Glutamatergic neuron (in vitro differentiated cells): Measurements from ENCODE around the gene FAAP20. TPM values are rescaled to one million over a fixed set of nuclear protein-coding genes. Genes with fewer than 3 reads are reported as not detected.

Experiments used
- DNase-seq: peaks from one replicate; pipeline ENCODE4 v3.0.0; 2022
- H3K27ac Mint-ChIP-seq: one replicate; pipeline ENCODE4 v1.8.0; 2020; ENCODE audit warnings: mild to moderate bottlenecking, mixed read lengths, inconsistent platforms; ENCODE audit not compliant: unreplicated experiment
- H3K27me3 Mint-ChIP-seq: one replicate; pipeline ENCODE4 v1.8.0; 2020; ENCODE audit warnings: mild to moderate bottlenecking, moderate library complexity, mixed read lengths, inconsistent platforms; ENCODE audit not compliant: unreplicated experiment
- H3K36me3 Mint-ChIP-seq: one replicate; pipeline ENCODE4 v1.8.0; 2020; ENCODE audit warnings: mild to moderate bottlenecking, mixed read lengths, inconsistent platforms; ENCODE audit not compliant: unreplicated experiment
- H3K4me1 Mint-ChIP-seq: one replicate; pipeline ENCODE4 v1.8.0; 2020; ENCODE audit warnings: mild to moderate bottlenecking, low read depth, mixed read lengths, inconsistent platforms; ENCODE audit not compliant: unreplicated experiment
- H3K4me3 Mint-ChIP-seq: one replicate; pipeline ENCODE4 v1.8.0; 2020; ENCODE audit warnings: mild to moderate bottlenecking, mixed read lengths, inconsistent platforms; ENCODE audit not compliant: unreplicated experiment
- H3K9me3 Mint-ChIP-seq: one replicate; pipeline ENCODE4 v1.8.0; 2020; ENCODE audit warnings: mild to moderate bottlenecking, moderate library complexity, mixed read lengths, inconsistent platforms; ENCODE audit not compliant: unreplicated experiment
- total RNA-seq: library from RNA; stranded (reverse); fragmentation: NEBNext Ultra II Directional; extraction: Animal tissue kit (Norgen Biotek cat#: 25700); gene quantifications from one replicate; pipeline ENCODE4 v1.2.1, GENCODE V29; 2021; ENCODE audit not compliant: unreplicated experiment
- TF ChIP-seq, protein P1 (sequence below): fragments of 200-600 bp; sonication (generic); IDR thresholded peaks from one replicate; pipeline ENCODE4 v1.5.0; 2021; ENCODE audit not compliant: partially characterized antibody, unreplicated experiment

FAAP20 gene
- total RNA-seq, 1 donor from 2014 or later, result 111 TPM

DNA sequence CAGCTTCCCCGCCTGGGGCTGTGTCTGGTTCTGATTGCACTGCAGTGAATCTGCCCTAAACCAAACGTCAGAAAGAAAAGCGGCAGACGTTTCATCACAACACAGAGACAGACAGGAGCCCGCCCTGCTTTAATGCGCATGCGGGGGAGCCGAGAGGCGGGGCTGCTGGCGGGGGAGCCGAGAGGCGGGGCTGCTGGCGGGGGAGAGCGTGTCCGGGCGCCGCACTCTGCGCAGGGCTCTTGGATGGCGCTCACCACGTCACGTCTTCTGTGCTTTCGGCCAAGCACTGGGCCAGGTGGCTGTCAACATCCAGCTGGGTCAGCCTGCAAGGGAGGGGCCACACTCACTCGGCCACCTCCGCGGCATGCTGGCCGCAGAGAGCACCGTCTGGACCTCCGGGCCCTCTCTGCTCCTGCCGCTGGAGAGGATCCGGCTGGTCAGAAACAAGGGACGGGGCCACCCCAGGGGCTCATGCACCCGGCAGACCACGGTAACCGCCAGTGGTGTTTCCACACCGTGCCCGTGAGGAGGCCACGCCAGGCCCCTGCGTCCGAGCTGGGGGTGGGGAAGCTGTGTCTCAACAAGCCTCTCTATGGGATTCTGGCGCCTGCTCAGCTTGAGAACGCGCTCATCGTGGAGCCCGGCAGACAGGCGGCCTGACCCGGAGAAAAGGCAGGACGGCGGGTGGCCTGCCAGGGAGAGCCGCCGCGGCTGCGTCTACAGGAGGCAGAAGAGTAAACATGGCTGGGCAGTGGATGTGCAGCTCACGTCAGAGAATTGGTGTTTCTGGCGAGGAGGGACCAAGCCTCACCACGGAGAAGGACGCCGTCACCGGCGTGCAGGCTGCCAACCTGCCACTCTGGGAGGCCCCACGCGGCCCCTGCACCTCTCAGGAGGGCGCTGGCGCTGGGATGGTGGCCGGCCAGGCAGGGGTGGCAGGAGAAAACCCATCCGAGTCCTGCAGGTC lies 4.8 kb downstream of the FAAP20 start:
- TF ChIP-seq, protein P1, sequence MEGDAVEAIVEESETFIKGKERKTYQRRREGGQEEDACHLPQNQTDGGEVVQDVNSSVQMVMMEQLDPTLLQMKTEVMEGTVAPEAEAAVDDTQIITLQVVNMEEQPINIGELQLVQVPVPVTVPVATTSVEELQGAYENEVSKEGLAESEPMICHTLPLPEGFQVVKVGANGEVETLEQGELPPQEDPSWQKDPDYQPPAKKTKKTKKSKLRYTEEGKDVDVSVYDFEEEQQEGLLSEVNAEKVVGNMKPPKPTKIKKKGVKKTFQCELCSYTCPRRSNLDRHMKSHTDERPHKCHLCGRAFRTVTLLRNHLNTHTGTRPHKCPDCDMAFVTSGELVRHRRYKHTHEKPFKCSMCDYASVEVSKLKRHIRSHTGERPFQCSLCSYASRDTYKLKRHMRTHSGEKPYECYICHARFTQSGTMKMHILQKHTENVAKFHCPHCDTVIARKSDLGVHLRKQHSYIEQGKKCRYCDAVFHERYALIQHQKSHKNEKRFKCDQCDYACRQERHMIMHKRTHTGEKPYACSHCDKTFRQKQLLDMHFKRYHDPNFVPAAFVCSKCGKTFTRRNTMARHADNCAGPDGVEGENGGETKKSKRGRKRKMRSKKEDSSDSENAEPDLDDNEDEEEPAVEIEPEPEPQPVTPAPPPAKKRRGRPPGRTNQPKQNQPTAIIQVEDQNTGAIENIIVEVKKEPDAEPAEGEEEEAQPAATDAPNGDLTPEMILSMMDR, result no peak
- no peaks in the 10 kb centered on the region for H3K36me3 Mint-ChIP-seq
- peaks cover 16% of the 10 kb centered on the region for H3K4me1 Mint-ChIP-seq
- DNase-seq, result peak; percentile 96
- H3K27me3 Mint-ChIP-seq, result peaks cover 19% of the 10 kb centered on the region
- H3K9me3 Mint-ChIP-seq, result peaks cover 16% of the 10 kb centered on the region
- peak overlapping the region; percentile 63 for H3K4me3 Mint-ChIP-seq
- peak overlapping the region; percentile 92 for H3K27ac Mint-ChIP-seq

DNA sequence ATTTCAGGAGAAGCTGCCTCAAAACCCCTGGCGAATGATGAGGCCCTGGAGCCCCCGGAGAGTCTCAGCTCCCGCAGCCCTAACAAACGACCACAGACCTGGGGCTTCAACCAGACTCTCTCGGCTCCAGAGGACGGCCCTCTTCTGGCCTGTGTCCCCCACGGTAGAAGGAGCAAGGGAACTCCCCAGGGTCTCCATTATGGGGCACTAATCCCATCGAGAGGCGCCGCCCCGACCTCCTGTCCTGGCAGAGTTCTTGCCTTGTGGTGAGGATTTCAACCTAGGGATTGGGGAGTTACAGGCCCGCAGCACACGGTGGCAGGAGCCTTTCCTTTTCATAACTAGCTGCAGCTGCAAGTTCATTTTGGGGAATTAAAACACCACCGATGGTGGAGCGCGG lies 6.2 kb downstream of the FAAP20 start:
- H3K4me1 Mint-ChIP-seq, result peaks cover 20% of the 10 kb centered on the region
- H3K36me3 Mint-ChIP-seq, result no peaks in the 10 kb centered on the region
- TF ChIP-seq, protein P1, result no peak
- H3K9me3 Mint-ChIP-seq, result peaks cover 16% of the 10 kb centered on the region
- no peak overlapping the region for H3K4me3 Mint-ChIP-seq
- H3K27me3 Mint-ChIP-seq, result peaks cover 21% of the 10 kb centered on the region
- DNase-seq, result no peak
- peak overlapping the region; percentile 88 for H3K27ac Mint-ChIP-seq

DNA sequence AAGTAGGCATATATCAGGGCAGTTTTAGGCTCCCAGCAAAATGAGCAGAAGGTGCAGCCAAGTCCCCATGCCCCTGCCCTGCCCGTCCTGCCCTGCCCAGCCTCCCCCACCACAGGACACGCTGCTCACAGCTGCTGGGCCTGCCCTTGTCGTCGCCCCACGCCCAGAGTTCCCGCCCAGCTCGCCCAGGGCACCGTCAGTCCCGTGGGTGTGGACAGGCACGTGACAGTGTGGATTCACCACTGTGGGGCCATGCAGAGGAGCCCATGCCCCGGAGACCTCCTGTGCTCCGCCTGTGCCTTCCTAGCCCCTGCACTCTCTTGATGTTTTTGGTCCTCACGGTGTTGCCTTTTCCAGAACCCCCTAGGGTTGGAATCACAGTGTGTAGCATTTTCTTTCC lies 7.0 kb downstream of the FAAP20 start:
- TF ChIP-seq, protein P1, result no peak
- H3K27me3 Mint-ChIP-seq, result peaks cover 24% of the 10 kb centered on the region
- H3K27ac Mint-ChIP-seq, result peak overlapping the region; percentile 88
- no peak for DNase-seq
- no peak overlapping the region for H3K4me3 Mint-ChIP-seq
- peaks cover 22% of the 10 kb centered on the region for H3K4me1 Mint-ChIP-seq
- H3K36me3 Mint-ChIP-seq, result no peaks in the 10 kb centered on the region
- H3K9me3 Mint-ChIP-seq, result peaks cover 16% of the 10 kb centered on the region

DNA sequence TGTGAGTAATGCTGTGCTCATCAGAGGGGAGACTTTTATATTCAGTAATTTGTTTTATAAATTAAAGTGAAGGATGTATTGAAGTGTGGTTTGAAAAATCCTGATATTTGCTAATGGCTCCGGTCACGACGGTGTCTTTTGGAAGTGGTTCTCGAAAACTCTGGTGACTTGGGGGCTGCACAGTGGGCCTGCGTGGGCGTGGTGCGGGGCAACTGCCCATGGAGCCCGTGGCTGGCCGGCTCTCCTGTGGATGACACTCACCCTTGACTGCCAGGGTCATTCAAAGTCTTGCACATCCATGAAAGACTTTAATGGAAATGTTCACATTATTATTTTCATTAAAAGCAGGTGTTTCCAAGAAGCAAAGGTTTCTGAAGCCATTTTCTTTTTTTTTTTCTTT lies 7.7 kb downstream of the FAAP20 start:
- Mint-ChIP-seq H3K9me3 (peaks cover 16% of the 10 kb centered on the region), H3K36me3 (no peaks in the 10 kb centered on the region), H3K27me3 (peaks cover 24% of the 10 kb centered on the region), H3K4me1 (peaks cover 22% of the 10 kb centered on the region), H3K4me3 (no peak overlapping the region), H3K27ac (peak overlapping the region; percentile 50)
- TF ChIP-seq, protein P1, result no peak
- no peak for DNase-seq
